ENCODE measurements around the gene B4GALT6.

Gene B4GALT6

DNA sequence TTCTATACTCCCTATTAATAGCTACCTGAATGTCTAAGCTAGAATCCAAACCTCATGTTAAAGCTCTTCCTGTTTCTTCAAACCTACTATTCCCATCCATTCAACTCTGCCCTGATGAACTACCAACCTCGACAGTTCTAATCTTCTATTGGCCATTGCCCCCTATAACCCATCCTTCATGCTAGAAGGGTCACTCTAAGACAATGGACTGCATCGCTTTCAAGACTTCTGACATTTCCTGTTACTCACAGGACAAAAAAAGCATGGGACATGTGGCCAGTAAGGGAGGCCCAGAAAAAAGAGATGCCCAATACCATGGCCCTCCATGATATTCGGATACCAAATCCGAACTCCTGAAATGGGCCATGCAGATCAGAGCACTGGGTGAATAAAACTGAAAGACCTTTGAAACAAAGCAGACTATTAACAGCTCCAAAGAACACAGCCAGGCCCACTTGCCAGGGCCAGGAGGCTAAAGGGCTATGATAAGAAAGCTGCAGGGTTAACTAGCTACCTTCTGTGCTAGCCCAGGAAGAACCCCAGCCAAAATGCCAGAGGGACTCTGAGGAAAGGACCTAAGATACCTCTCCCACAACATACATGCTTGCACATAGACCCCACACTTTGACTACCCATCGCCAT lies 4.5 kb downstream of the B4GALT6 start:
- Histone ChIP-seq H3K27ac (ENCODE audit: low read depth in 2 of 2, low read length in 2 of 2) (peak overlapping the region; percentile 13 to 47), H3K27me3 (ENCODE audit: control insufficient read depth in 2 of 2, insufficient read depth in 2 of 2, low read length in 2 of 2) (no peaks in the 10 kb centered on the region), H3K4me3 (ENCODE audit: low read length in 2 of 2) (no peak overlapping the region), H3K36me3 (ENCODE audit: control insufficient read depth in 2 of 2, insufficient read depth in 2 of 2, low read length in 2 of 2) (no peaks in the 10 kb centered on the region), H3K9me3 (ENCODE audit: control insufficient read depth in 2 of 2, low read length in 2 of 2) (no peaks in the 10 kb centered on the region), H3K4me1 (ENCODE audit: control insufficient read depth in 2 of 2, insufficient read depth in 2 of 2, low read length in 2 of 2) (peaks cover 10 to 22% of the 10 kb centered on the region in 2 donors), H3K9ac (ENCODE audit: low read depth in 1 of 2, low read length in 2 of 2) (no peak overlapping the region)

DNA sequence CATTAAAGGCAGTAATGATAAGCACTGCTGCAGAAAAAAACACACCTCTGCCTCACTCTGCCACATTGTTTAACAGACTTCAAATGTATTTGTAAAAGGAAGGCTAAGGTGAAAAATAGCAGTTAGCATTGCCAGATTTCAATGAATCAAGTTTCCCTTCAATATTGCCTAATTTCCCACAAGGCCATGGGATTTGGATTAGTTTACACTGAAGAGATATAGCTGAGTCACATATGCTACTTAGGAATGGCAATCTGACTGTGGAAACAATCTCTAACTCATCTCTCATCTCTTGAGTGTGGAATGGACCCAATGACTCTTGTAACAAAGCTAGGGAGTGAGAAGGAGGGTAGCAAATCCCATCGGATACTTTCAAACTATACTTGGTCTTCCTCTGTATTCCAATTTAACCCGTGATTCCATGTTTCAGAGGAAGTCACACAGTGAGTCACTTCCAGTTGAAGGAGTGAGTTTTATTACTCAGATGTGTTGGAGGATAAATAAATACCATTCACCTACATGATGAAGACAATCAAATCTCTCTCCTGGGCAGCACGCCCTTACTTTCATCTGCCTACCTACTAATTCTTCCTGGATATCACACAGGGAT lies 5.1 kb downstream of the B4GALT6 start:
- Histone ChIP-seq H3K9ac (ENCODE audit: low read depth in 1 of 2, low read length in 2 of 2) (no peak overlapping the region), H3K9me3 (ENCODE audit: control insufficient read depth in 2 of 2, low read length in 2 of 2) (no peaks in the 10 kb centered on the region), H3K27me3 (ENCODE audit: control insufficient read depth in 2 of 2, insufficient read depth in 2 of 2, low read length in 2 of 2) (no peaks in the 10 kb centered on the region), H3K4me1 (ENCODE audit: control insufficient read depth in 2 of 2, insufficient read depth in 2 of 2, low read length in 2 of 2) (peaks cover 10 to 21% of the 10 kb centered on the region in 2 donors), H3K36me3 (ENCODE audit: control insufficient read depth in 2 of 2, insufficient read depth in 2 of 2, low read length in 2 of 2) (no peaks in the 10 kb centered on the region), H3K4me3 (ENCODE audit: low read length in 2 of 2) (no peak overlapping the region), H3K27ac (ENCODE audit: low read depth in 2 of 2, low read length in 2 of 2) (peak overlapping the region in 1 of 2 donors; percentile 47)

GRCh38 chr18:31678425-31678824 lies 6.0 kb downstream of the B4GALT6 start:
- Histone ChIP-seq H3K36me3 (ENCODE audit: control insufficient read depth in 2 of 2, insufficient read depth in 2 of 2, low read length in 2 of 2) (no peaks in the 10 kb centered on the region), H3K4me3 (ENCODE audit: low read length in 2 of 2) (no peak overlapping the region), H3K27ac (ENCODE audit: low read depth in 2 of 2, low read length in 2 of 2) (no peak overlapping the region), H3K9me3 (ENCODE audit: control insufficient read depth in 2 of 2, low read length in 2 of 2) (no peaks in the 10 kb centered on the region), H3K9ac (ENCODE audit: low read depth in 1 of 2, low read length in 2 of 2) (no peak overlapping the region), H3K4me1 (ENCODE audit: control insufficient read depth in 2 of 2, insufficient read depth in 2 of 2, low read length in 2 of 2) (peaks cover 7 to 14% of the 10 kb centered on the region in 2 donors), H3K27me3 (ENCODE audit: control insufficient read depth in 2 of 2, insufficient read depth in 2 of 2, low read length in 2 of 2) (no peaks in the 10 kb centered on the region)

GRCh38 chr18:31677592-31677991 lies 6.8 kb downstream of the B4GALT6 start:
- H3K36me3 ChIP-seq (ENCODE audit: control insufficient read depth in 2 of 2, insufficient read depth in 2 of 2, low read length in 2 of 2): no peaks in the 10 kb centered on the region
- no peaks in the 10 kb centered on the region for H3K9me3 ChIP-seq (ENCODE audit: control insufficient read depth in 2 of 2, low read length in 2 of 2)
- peaks cover 7 to 14% of the 10 kb centered on the region in 2 donors for H3K4me1 ChIP-seq (ENCODE audit: control insufficient read depth in 2 of 2, insufficient read depth in 2 of 2, low read length in 2 of 2)
- H3K9ac ChIP-seq (ENCODE audit: low read depth in 1 of 2, low read length in 2 of 2): no peak overlapping the region
- H3K4me3 ChIP-seq (ENCODE audit: low read length in 2 of 2): no peak overlapping the region
- H3K27me3 ChIP-seq (ENCODE audit: control insufficient read depth in 2 of 2, insufficient read depth in 2 of 2, low read length in 2 of 2): no peaks in the 10 kb centered on the region
- no peak overlapping the region for H3K27ac ChIP-seq (ENCODE audit: low read depth in 2 of 2, low read length in 2 of 2)

DNA sequence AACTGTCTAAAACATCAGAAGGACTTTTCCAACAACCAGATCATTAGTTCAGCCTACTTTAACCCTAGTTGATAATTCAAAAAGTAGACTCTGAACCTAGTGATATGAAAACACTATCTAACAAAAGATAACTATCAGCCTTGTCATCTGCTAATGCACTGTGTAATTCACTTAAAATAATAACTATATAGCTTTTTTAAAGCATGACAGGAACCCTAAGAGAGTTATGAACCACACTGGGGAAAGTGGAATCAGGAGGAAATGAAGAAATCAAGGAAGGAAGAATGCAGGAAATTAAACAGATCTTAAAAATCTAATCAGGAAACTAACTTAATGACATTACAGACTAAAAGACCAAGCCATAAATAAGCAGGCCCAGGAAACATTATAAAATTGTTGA lies 9.0 kb downstream of the B4GALT6 start:
- Histone ChIP-seq H3K9me3 (ENCODE audit: control insufficient read depth in 2 of 2, low read length in 2 of 2) (no peaks in the 10 kb centered on the region), H3K27me3 (ENCODE audit: control insufficient read depth in 2 of 2, insufficient read depth in 2 of 2, low read length in 2 of 2) (no peaks in the 10 kb centered on the region), H3K4me3 (ENCODE audit: low read length in 2 of 2) (no peak overlapping the region), H3K9ac (ENCODE audit: low read depth in 1 of 2, low read length in 2 of 2) (no peak overlapping the region), H3K4me1 (ENCODE audit: control insufficient read depth in 2 of 2, insufficient read depth in 2 of 2, low read length in 2 of 2) (peaks cover 4 to 9% of the 10 kb centered on the region in 2 donors), H3K27ac (ENCODE audit: low read depth in 2 of 2, low read length in 2 of 2) (no peak overlapping the region), H3K36me3 (ENCODE audit: control insufficient read depth in 2 of 2, insufficient read depth in 2 of 2, low read length in 2 of 2) (no peaks in the 10 kb centered on the region)

GRCh38 chr18:31672628-31673135 lies 11.7 kb downstream of the B4GALT6 start:
- no peak overlapping the region for H3K27ac ChIP-seq (ENCODE audit: low read depth in 2 of 2, low read length in 2 of 2)
- H3K4me1 ChIP-seq (ENCODE audit: control insufficient read depth in 2 of 2, insufficient read depth in 2 of 2, low read length in 2 of 2): no peaks in the 10 kb centered on the region
- no peak overlapping the region for H3K4me3 ChIP-seq (ENCODE audit: low read length in 2 of 2)
- no peaks in the 10 kb centered on the region for H3K9me3 ChIP-seq (ENCODE audit: control insufficient read depth in 2 of 2, low read length in 2 of 2)
- no peaks in the 10 kb centered on the region for H3K27me3 ChIP-seq (ENCODE audit: control insufficient read depth in 2 of 2, insufficient read depth in 2 of 2, low read length in 2 of 2)
- H3K36me3 ChIP-seq (ENCODE audit: control insufficient read depth in 2 of 2, insufficient read depth in 2 of 2, low read length in 2 of 2): no peaks in the 10 kb centered on the region
- H3K9ac ChIP-seq (ENCODE audit: low read depth in 1 of 2, low read length in 2 of 2): no peak overlapping the region

DNA sequence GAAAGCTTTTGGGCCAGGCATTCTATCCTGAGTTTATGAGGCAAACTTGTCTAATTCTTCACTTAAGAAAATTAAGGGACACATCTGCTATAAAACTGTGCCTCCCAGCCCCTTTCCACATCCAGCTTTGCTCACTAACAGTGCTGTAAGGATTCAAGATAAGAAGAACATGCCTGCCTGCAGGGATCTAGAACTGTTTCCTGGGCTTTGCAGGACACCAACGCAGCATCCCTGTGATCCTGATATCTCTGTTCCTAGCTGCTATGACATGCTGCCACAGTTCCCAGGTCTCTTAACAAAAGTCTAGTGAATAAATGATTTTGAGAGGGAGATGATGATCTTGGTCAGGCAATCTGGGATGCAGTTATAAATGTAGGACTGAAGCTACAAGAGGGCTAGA lies 12.4 kb downstream of the B4GALT6 start:
- no peak overlapping the region for H3K27ac ChIP-seq (ENCODE audit: low read depth in 2 of 2, low read length in 2 of 2)
- H3K4me3 ChIP-seq (ENCODE audit: low read length in 2 of 2): no peak overlapping the region
- H3K9ac ChIP-seq (ENCODE audit: low read depth in 1 of 2, low read length in 2 of 2): no peak overlapping the region
- no peaks in the 10 kb centered on the region for H3K27me3 ChIP-seq (ENCODE audit: control insufficient read depth in 2 of 2, insufficient read depth in 2 of 2, low read length in 2 of 2)
- H3K4me1 ChIP-seq (ENCODE audit: control insufficient read depth in 2 of 2, insufficient read depth in 2 of 2, low read length in 2 of 2): no peaks in the 10 kb centered on the region
- no peaks in the 10 kb centered on the region for H3K36me3 ChIP-seq (ENCODE audit: control insufficient read depth in 2 of 2, insufficient read depth in 2 of 2, low read length in 2 of 2)
- no peaks in the 10 kb centered on the region for H3K9me3 ChIP-seq (ENCODE audit: control insufficient read depth in 2 of 2, low read length in 2 of 2)

- no peaks in the 10 kb centered on the region for H3K36me3 ChIP-seq (ENCODE audit: control insufficient read depth in 2 of 2, insufficient read depth in 2 of 2, low read length in 2 of 2)
- H3K27ac ChIP-seq (ENCODE audit: low read depth in 2 of 2, low read length in 2 of 2): no peak overlapping the region
- H3K9me3 ChIP-seq (ENCODE audit: control insufficient read depth in 2 of 2, low read length in 2 of 2): no peaks in the 10 kb centered on the region
- H3K9ac ChIP-seq (ENCODE audit: low read depth in 1 of 2, low read length in 2 of 2): no peak overlapping the region
- H3K4me1 ChIP-seq (ENCODE audit: control insufficient read depth in 2 of 2, insufficient read depth in 2 of 2, low read length in 2 of 2): no peaks in the 10 kb centered on the region
- H3K27me3 ChIP-seq (ENCODE audit: control insufficient read depth in 2 of 2, insufficient read depth in 2 of 2, low read length in 2 of 2): no peaks in the 10 kb centered on the region
- H3K4me3 ChIP-seq (ENCODE audit: low read length in 2 of 2): no peak overlapping the region
These were observed 14.8 kb downstream of the B4GALT6 start for GRCh38 chr18:31669541-31669940.

GRCh38 chr18:31667185-31667584 lies 17.2 kb downstream of the B4GALT6 start:
- H3K9ac ChIP-seq (ENCODE audit: low read depth in 1 of 2, low read length in 2 of 2): no peak overlapping the region
- H3K36me3 ChIP-seq (ENCODE audit: control insufficient read depth in 2 of 2, insufficient read depth in 2 of 2, low read length in 2 of 2): no peaks in the 10 kb centered on the region

DNA sequence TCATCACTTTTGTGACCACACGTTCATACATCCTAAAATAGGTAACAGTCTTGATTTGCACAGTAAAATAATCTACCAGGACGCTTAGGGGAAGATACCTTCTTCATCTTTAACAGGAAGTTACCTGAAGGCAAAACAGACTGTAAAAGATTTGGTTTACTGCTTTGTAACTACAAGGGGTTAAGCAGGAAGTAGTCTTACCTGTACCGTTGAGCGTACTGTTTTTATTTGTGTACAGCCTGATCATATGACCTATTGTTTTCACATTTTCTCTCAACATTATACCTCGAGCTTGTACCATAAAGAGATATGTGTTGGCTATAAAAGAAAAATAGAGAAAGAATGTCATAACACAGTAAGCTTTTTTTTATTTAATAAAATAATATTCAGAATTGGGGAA lies 18.3 kb downstream of the B4GALT6 start:
- Histone ChIP-seq H3K4me3 (ENCODE audit: low read length in 2 of 2) (no peak overlapping the region), H3K36me3 (ENCODE audit: control insufficient read depth in 2 of 2, insufficient read depth in 2 of 2, low read length in 2 of 2) (no peaks in the 10 kb centered on the region), H3K9me3 (ENCODE audit: control insufficient read depth in 2 of 2, low read length in 2 of 2) (no peaks in the 10 kb centered on the region), H3K27me3 (ENCODE audit: control insufficient read depth in 2 of 2, insufficient read depth in 2 of 2, low read length in 2 of 2) (no peaks in the 10 kb centered on the region), H3K9ac (ENCODE audit: low read depth in 1 of 2, low read length in 2 of 2) (no peak overlapping the region), H3K27ac (ENCODE audit: low read depth in 2 of 2, low read length in 2 of 2) (no peak overlapping the region), H3K4me1 (ENCODE audit: control insufficient read depth in 2 of 2, insufficient read depth in 2 of 2, low read length in 2 of 2) (no peaks in the 10 kb centered on the region)

More at GRCh38 chr18:31667185-31667584, 17.2 kb downstream of the B4GALT6 start:
- no peaks in the 10 kb centered on the region for H3K4me1 ChIP-seq (ENCODE audit: control insufficient read depth in 2 of 2, insufficient read depth in 2 of 2, low read length in 2 of 2)
- H3K27ac ChIP-seq (ENCODE audit: low read depth in 2 of 2, low read length in 2 of 2): no peak overlapping the region
- H3K9me3 ChIP-seq (ENCODE audit: control insufficient read depth in 2 of 2, low read length in 2 of 2): no peaks in the 10 kb centered on the region
- H3K4me3 ChIP-seq (ENCODE audit: low read length in 2 of 2): no peak overlapping the region
- no peaks in the 10 kb centered on the region for H3K27me3 ChIP-seq (ENCODE audit: control insufficient read depth in 2 of 2, insufficient read depth in 2 of 2, low read length in 2 of 2)
